ENCODE data around the gene GALM. TPM values are rescaled to one million over a fixed set of nuclear protein-coding genes. Genes with fewer than 3 reads are reported as not detected.
"Not testable (repeated sequence)": the region's sequence is repeated elsewhere in the genome, so short reads cannot be mapped to it uniquely, and the experiment has no call there.

The GALM gene
- total RNA-seq, 5 donors from 2014 or later (not counting 1 experiment from before 2014, with no cell fraction given), result 14.3 to 29.4 (median 17.3) TPM

DNA sequence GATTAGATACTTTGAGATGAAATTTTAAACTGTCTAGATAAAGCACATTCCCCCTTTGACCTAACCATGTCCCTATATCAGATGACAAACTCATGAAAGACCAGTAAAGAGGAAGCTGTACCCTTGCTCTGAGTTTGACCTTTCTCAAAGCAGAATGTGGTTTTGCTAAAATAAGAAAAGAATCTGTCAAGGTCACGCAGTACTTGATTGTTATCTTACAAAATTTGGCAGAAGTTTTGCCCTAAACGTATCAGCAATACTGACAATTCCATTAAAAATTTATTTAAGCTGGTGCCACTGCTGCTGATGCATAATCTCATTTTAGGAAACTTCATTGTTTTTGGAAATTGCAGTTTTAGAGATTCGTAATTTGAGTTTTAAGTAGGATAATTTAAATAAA is 31.2 kb upstream of the GALM start:
- no peak overlapping the region for H3K4me3 ChIP-seq (ENCODE audit: control insufficient read depth in 1 of 2, extremely low read depth in 1 of 2, low read length in 1 of 2)
- CTCF ChIA-PET, result interaction anchor here (0.6 to 0.7 kb wide), 2 partner anchors 33 to 98 kb away, joined by 3 read pairs; no protein-coding TSS in a partner anchor
- Mint-ChIP-seq H3K36me3 (no peaks in the 10 kb centered on the region), H3K4me3 (no peak overlapping the region), H3K4me1 (peaks cover 4 to 12% (median 10%) of the 10 kb centered on the region in 3 donors), H3K9me3 (no peaks in the 10 kb centered on the region), H3K27me3 (no peaks in the 10 kb centered on the region), H3K27ac (no peak overlapping the region)
- no peak overlapping the region for H3K27ac ChIP-seq (ENCODE audit: low read length)
- no peaks in the 10 kb centered on the region for H3K36me3 ChIP-seq (ENCODE audit: control insufficient read depth in 2 of 2, extremely low read depth in 1 of 2, insufficient read depth in 1 of 2, low read length in 1 of 2)
- peaks cover 0 to 4% of the 10 kb centered on the region in 2 experiments for H3K4me1 ChIP-seq (ENCODE audit: control insufficient read depth in 1 of 2, extremely low read depth in 1 of 2, insufficient read depth in 2 of 2, low read length in 2 of 2)
- ATAC-seq (replicated peaks in 1 of 4), result no peak
- 0% methylated on average over 1 of the region's 3 CpGs for WGBS (ENCODE audit: insufficient coverage)
- H3K9me3 ChIP-seq, result no peaks in the 10 kb centered on the region
- POLR2A ChIA-PET, result interaction anchor here (0.5 to 0.8 kb wide), 2 partner anchors 9 to 63 kb away, joined by 4 to 5 read pairs; no protein-coding TSS in a partner anchor
- DNase-seq, result no peak
- H3K27me3 ChIP-seq (replicated peaks in 1 of 2; ENCODE audit: control insufficient read depth in 2 of 2, extremely low read depth in 1 of 2, insufficient read depth in 2 of 2, low read length in 1 of 2), result no peaks in the 10 kb centered on the region

DNA sequence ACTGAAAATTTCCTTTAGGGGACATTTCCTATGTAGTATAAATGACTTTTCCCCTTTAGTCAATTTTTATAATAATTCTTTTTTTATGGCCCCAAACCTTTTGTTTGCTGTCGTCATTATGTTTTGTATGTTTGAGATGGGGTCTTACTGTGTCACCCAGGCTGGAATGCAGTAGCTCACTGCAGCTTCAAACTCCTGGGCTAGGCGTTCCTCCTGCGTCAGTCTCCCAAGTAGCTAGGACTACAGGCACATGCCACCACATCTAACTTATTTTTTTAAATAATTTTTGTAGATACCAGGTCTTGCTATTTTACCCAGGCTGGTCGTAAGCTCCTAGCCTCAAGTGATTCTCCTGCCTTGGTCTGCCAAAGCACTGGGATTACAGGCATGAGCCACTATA is 30.8 kb upstream of the GALM start:
- CTCF ChIA-PET, result interaction anchor here (0.6 to 0.7 kb wide), 3 partner anchors 34 to 99 kb away, joined by 3 read pairs; no protein-coding TSS in a partner anchor

DNA sequence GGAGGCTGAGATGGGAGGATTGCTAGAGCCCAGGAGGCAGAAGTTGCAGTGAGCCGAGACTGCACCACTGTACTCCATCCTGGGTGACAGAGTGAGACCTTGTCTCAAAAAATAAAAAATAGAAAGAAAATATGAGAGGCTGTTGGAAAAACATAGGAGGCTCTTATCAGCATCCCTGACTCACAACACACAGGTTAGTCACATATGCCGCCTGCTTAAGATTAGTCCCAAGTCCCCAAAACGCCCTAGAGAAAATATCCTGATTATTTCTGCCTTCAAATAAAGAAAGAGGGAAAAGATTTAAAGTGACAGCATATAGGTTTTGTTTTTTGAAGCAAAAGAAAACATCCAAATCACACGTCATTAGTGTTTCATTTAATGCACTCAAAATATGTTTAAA is 29.8 kb upstream of the GALM start:
- H3K27me3 Mint-ChIP-seq, result no peaks in the 10 kb centered on the region
- no peak overlapping the region for H3K4me3 ChIP-seq (ENCODE audit: control insufficient read depth in 1 of 2, extremely low read depth in 1 of 2, low read length in 1 of 2)

More for the DNA sequence above, 30.8 kb upstream of the GALM start:
- no peak overlapping the region for H3K27ac ChIP-seq (ENCODE audit: low read length)
- POLR2A ChIA-PET, result interaction anchor here (0.5 to 0.8 kb wide), 2 partner anchors 9 to 63 kb away, joined by 4 to 5 read pairs; no protein-coding TSS in a partner anchor
- H3K9me3 Mint-ChIP-seq, result no peaks in the 10 kb centered on the region
- no peak for ATAC-seq (replicated peaks in 1 of 4)
- peaks cover 4 to 12% (median 10%) of the 10 kb centered on the region in 3 donors for H3K4me1 Mint-ChIP-seq
- no peaks in the 10 kb centered on the region for H3K36me3 Mint-ChIP-seq
- no peaks in the 10 kb centered on the region for H3K9me3 ChIP-seq
- peaks cover 0 to 4% of the 10 kb centered on the region in 2 experiments for H3K4me1 ChIP-seq (ENCODE audit: control insufficient read depth in 1 of 2, extremely low read depth in 1 of 2, insufficient read depth in 2 of 2, low read length in 2 of 2)
- H3K4me3 ChIP-seq (ENCODE audit: control insufficient read depth in 1 of 2, extremely low read depth in 1 of 2, low read length in 1 of 2), result no peak overlapping the region
- H3K27me3 ChIP-seq (replicated peaks in 1 of 2; ENCODE audit: control insufficient read depth in 2 of 2, extremely low read depth in 1 of 2, insufficient read depth in 2 of 2, low read length in 1 of 2), result no peaks in the 10 kb centered on the region
- DNase-seq, result no peak
- no peaks in the 10 kb centered on the region for H3K27me3 Mint-ChIP-seq
- no peak overlapping the region for H3K4me3 Mint-ChIP-seq
- no peaks in the 10 kb centered on the region for H3K36me3 ChIP-seq (ENCODE audit: control insufficient read depth in 2 of 2, extremely low read depth in 1 of 2, insufficient read depth in 1 of 2, low read length in 1 of 2)
- no peak overlapping the region for H3K27ac Mint-ChIP-seq
- WGBS (ENCODE audit: insufficient coverage), result 100% methylated on average over 2 of the region's 4 CpGs

DNA sequence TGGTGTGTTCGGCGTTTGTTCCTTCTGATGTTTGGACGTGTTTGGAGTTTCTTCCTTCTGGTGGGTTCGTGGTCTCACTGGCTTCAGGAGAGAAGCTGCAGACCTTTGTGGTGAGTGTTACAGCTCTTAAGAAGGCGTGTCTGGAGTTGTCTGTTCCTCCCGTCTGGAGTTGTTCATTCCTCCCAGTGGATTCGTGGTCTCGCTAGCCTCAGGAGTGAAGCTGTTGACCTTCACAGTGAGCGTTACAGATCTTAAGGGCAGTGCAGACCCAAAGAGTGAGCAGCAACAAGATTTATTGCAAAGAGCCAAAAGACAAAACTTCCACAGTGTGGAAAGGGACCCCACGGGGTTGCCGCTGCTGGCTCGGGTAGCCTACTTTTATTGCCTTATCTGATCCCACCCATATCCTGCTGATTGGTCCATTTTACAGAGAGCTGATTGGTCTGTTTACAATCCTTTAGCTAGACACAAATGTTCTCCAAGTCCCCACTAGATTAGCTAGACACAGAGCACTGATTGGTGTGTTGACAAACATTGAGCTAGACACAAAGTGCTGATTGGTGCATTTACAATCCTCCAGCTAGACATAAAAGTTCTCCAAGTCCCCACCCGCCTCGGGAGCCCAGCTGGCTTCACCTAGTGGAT is 23.4 kb upstream of the GALM start:
- not testable (repeated sequence) for H3K4me3 Mint-ChIP-seq, H3K27me3 Mint-ChIP-seq
- 91% methylated on average over 14 of the region's 14 CpGs for WGBS (ENCODE audit: insufficient coverage)

More for the DNA sequence above, 29.8 kb upstream of the GALM start:
- Histone ChIP-seq H3K9me3 (no peaks in the 10 kb centered on the region), H3K27me3 (replicated peaks in 1 of 2; ENCODE audit: control insufficient read depth in 2 of 2, extremely low read depth in 1 of 2, insufficient read depth in 2 of 2, low read length in 1 of 2) (no peaks in the 10 kb centered on the region), H3K4me1 (ENCODE audit: control insufficient read depth in 1 of 2, extremely low read depth in 1 of 2, insufficient read depth in 2 of 2, low read length in 2 of 2) (peaks cover 0 to 4% of the 10 kb centered on the region in 2 experiments), H3K36me3 (ENCODE audit: control insufficient read depth in 2 of 2, extremely low read depth in 1 of 2, insufficient read depth in 1 of 2, low read length in 1 of 2) (no peaks in the 10 kb centered on the region), H3K27ac (ENCODE audit: low read length) (no peak overlapping the region)
- H3K4me3 Mint-ChIP-seq, result no peak overlapping the region
- no CpG with 5 or more reads among the region's 4 CpGs for WGBS (ENCODE audit: insufficient coverage)
- ATAC-seq (replicated peaks in 1 of 4), result no peak
- H3K4me1 Mint-ChIP-seq, result peaks cover 4 to 12% (median 10%) of the 10 kb centered on the region in 3 donors
- CTCF ChIA-PET, result interaction anchor here (0.6 to 0.7 kb wide), 3 partner anchors 54 to 1268 kb away, joined by 3 to 4 read pairs (median 3); no protein-coding TSS in a partner anchor
- no peak overlapping the region for H3K27ac Mint-ChIP-seq
- DNase-seq, result no peak
- no peaks in the 10 kb centered on the region for H3K9me3 Mint-ChIP-seq
- no peaks in the 10 kb centered on the region for H3K36me3 Mint-ChIP-seq
- POLR2A ChIA-PET, result no interaction called here

DNA sequence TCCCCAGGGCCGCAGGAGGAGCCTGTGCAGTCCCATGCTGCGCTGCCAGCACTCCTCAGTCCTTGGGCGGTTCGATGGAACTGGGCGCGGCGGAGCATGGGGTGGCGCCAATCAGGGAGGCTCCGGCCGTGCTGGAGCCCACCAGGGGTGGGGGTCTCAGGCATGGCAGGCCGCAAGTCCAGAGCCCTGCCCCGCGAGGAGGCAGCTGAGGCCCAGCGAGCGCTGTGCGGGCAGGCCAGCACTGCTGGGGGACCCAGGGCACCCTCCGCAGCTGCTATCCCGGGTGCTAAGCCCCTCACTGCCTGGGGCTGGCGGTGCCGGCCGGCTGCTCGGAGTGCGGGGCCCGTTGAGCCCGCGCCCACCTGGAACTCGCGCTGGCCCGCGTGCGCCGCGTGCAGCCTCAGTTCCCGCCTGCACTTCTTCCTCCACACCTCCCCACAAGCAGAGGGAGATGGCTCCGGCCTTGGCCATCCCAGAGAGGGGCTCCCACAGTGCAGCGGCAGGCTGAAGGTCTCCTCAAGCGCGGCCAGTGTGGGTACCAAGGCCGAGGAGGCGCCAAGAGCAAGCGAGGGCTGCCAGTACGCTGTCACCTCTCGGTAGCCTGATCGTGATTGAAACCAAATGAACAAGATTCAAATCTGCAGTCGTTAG is 22.8 kb upstream of the GALM start:
- Histone ChIP-seq H3K4me1 (ENCODE audit: control insufficient read depth in 1 of 2, extremely low read depth in 1 of 2, insufficient read depth in 2 of 2, low read length in 2 of 2) (peaks cover 2 to 20% of the 10 kb centered on the region in 2 experiments), H3K4me3 (ENCODE audit: control insufficient read depth in 1 of 2, extremely low read depth in 1 of 2, low read length in 1 of 2) (no peak overlapping the region), H3K9me3 (no peaks in the 10 kb centered on the region), H3K27me3 (replicated peaks in 1 of 2; ENCODE audit: control insufficient read depth in 2 of 2, extremely low read depth in 1 of 2, insufficient read depth in 2 of 2, low read length in 1 of 2) (no peaks in the 10 kb centered on the region), H3K36me3 (ENCODE audit: control insufficient read depth in 2 of 2, extremely low read depth in 1 of 2, insufficient read depth in 1 of 2, low read length in 1 of 2) (no peaks in the 10 kb centered on the region), H3K27ac (ENCODE audit: low read length) (peak overlapping the region; percentile 69)
- Mint-ChIP-seq H3K4me3 (peak overlapping the region in 2 of 3 donors; percentile 53 to 60), H3K36me3 (no peaks in the 10 kb centered on the region), H3K27ac (peak overlapping the region; percentile 93 to 95), H3K27me3 (no peaks in the 10 kb centered on the region), H3K9me3 (peaks cover 0 to 5% (median 0%) of the 10 kb centered on the region in 3 donors), H3K4me1 (peaks cover 19 to 36% (median 25%) of the 10 kb centered on the region in 3 donors)
- ChIA-PET CTCF (interaction anchor here (0.6 to 1.2 kb wide), 5 partner anchors 10 to 347 kb away, joined by 3 to 6 read pairs (median 4); no protein-coding TSS in a partner anchor), POLR2A (no interaction called here)
- DNase-seq (no peak), ATAC-seq (replicated peaks in 1 of 4) (peak in 1 of 4 experiments; percentile 14)
- 93% methylated on average over 36 of the region's 45 CpGs for WGBS (ENCODE audit: insufficient coverage)

More for the DNA sequence above, 23.4 kb upstream of the GALM start:
- CTCF ChIA-PET, result interaction anchor here (1.1 to 1.2 kb wide), 3 partner anchors 11 to 61 kb away, joined by 3 to 4 read pairs (median 4); no protein-coding TSS in a partner anchor
- ATAC-seq (replicated peaks in 1 of 4); H3K27me3 ChIP-seq (replicated peaks in 1 of 2; ENCODE audit: control insufficient read depth in 2 of 2, extremely low read depth in 1 of 2, insufficient read depth in 2 of 2, low read length in 1 of 2); H3K9me3 Mint-ChIP-seq; DNase-seq; H3K36me3 Mint-ChIP-seq; H3K4me3 ChIP-seq (ENCODE audit: control insufficient read depth in 1 of 2, extremely low read depth in 1 of 2, low read length in 1 of 2); H3K9me3 ChIP-seq; POLR2A ChIA-PET; H3K36me3 ChIP-seq (ENCODE audit: control insufficient read depth in 2 of 2, extremely low read depth in 1 of 2, insufficient read depth in 1 of 2, low read length in 1 of 2); H3K27ac ChIP-seq (ENCODE audit: low read length): not testable (repeated sequence)
- Mint-ChIP-seq H3K27ac (peak overlapping the region; percentile 76 to 79), H3K4me1 (peaks cover 13 to 30% (median 20%) of the 10 kb centered on the region in 3 donors)
- H3K4me1 ChIP-seq (ENCODE audit: control insufficient read depth in 1 of 2, extremely low read depth in 1 of 2, insufficient read depth in 2 of 2, low read length in 2 of 2), result peaks cover 2 to 16% of the 10 kb centered on the region in 2 experiments
